Measurements from ENCODE around the gene UBTF.

GRCh38 chr17:44230140-44230539 lies 10.7 kb upstream of the UBTF start:
- TF ChIP-seq BCL6 (CRISPR knock-in tag; IDR thresholded peaks at IDR 0.05) (no peak), ZFP36 (IDR thresholded peaks at IDR 0.05; ENCODE audit: low read depth, low read length, partially characterized antibody) (no peak), CTCF (IDR thresholded peaks at IDR 0.05 in 2 of 3, conservative IDR thresholded peaks at IDR 0.05 in 1 of 3; ENCODE audit: insufficient read depth in 2 of 3, low read depth in 1 of 3, low read length in 3 of 3) (no peak), HMGXB4 (CRISPR knock-in tag; IDR thresholded peaks at IDR 0.05) (no peak), SMAD4 (CRISPR knock-in tag; conservative IDR thresholded peaks at IDR 0.05) (no peak), TEAD4 (IDR thresholded peaks at IDR 0.05; ENCODE audit: low read length) (no peak), TEAD4 (CRISPR knock-in tag; IDR thresholded peaks at IDR 0.05; ENCODE audit: borderline replicate concordance) (no peak), MLX (CRISPR knock-in tag; conservative IDR thresholded peaks at IDR 0.05) (no peak), ZNF184 (CRISPR knock-in tag; IDR thresholded peaks at IDR 0.05) (no peak), NFE2L1 (tag; IDR thresholded peaks at IDR 0.05; ENCODE audit: borderline replicate concordance, low read depth) (no peak), POLR2AphosphoS5 (IDR thresholded peaks at IDR 0.05; ENCODE audit: control insufficient read depth, insufficient read depth, low read depth, low read length) (no peak), IRF2 (CRISPR knock-in tag; IDR thresholded peaks at IDR 0.05) (no peak)
- TF ChIP-seq, protein P1, sequence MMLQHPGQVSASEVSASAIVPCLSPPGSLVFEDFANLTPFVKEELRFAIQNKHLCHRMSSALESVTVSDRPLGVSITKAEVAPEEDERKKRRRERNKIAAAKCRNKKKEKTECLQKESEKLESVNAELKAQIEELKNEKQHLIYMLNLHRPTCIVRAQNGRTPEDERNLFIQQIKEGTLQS (IDR thresholded peaks at IDR 0.05): no peak
- TF ChIP-seq, protein P1 (CRISPR knock-in tag; conservative IDR thresholded peaks at IDR 0.05): no peak

Measured in K562 (cell line).